SH-SY5Y (cell line): Measurements from ENCODE around the gene LOC128125822.

Source experiments
- GATA2 ChIP-seq: IDR thresholded peaks from 2 replicates; pipeline ENCODE4 v1.6.1; 2011; ENCODE audit warnings: mild to moderate bottlenecking, low read depth, low read length
- GATA3 ChIP-seq: IDR thresholded peaks from 2 replicates; pipeline ENCODE4 v1.6.1; 2011; ENCODE audit warnings: low read depth, mild to moderate bottlenecking, low read length, moderate library complexity

DNA sequence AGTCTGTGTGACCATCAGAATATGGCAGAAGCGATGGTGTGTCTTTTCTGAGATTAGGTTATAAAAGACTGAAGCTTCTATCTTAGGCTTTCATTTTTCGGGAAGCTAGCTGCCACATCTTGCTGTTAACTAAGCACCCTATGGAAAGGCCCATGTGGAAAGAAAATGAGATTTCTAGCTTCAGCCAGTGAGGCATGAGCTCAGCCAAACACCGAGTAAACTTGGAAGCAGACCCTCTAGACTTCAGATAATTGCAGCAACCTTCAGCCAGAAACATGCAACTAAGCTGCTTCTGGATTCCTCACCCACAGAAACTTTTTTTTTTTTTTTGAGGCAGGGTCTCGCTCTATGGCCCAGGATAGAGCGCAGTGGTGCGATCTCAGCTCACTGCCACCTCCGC is 20.6 kb downstream of the LOC128125822 start:
- TF ChIP-seq GATA3 (no peak), GATA2 (no peak)
